ENCODE results near the gene ASS1. TPM values are rescaled to one million over a fixed set of nuclear protein-coding genes. Genes with fewer than 3 reads are reported as not detected.

ASS1 gene
- total RNA-seq, 3 donors from 2014 or later (not counting 1 experiment from before 2014, with no cell fraction given): 1.3 TPM; not detected in 2

- H3K4me3 Mint-ChIP-seq: no peak overlapping the region
- H3K4me3 ChIP-seq (ENCODE audit: low read length): no peak overlapping the region
- no peak for ATAC-seq
- H3K27me3 Mint-ChIP-seq (ENCODE audit: low read depth in 2 of 2): peaks cover 21 to 27% of the 10 kb centered on the region in 2 donors
- peaks cover 7% of the 10 kb centered on the region for H3K36me3 Mint-ChIP-seq
- no peak overlapping the region for H3K27ac Mint-ChIP-seq
- H3K4me1 ChIP-seq (ENCODE audit: control insufficient read depth, insufficient read depth, low read length): peaks cover 5% of the 10 kb centered on the region
- DNase-seq: no peak
- H3K36me3 ChIP-seq (ENCODE audit: control insufficient read depth, insufficient read depth, low read length): no peaks in the 10 kb centered on the region
- TF ChIP-seq CTCF (IDR thresholded peaks at IDR 0.05): no peak
- H3K27ac ChIP-seq (ENCODE audit: low read length): no peak overlapping the region
- H3K9me3 ChIP-seq (ENCODE audit: control insufficient read depth, insufficient read depth, low read length): peaks cover 4% of the 10 kb centered on the region
- H3K27me3 ChIP-seq (ENCODE audit: control insufficient read depth, insufficient read depth, low read length): peaks cover 9% of the 10 kb centered on the region
- peaks cover 0 to 4% of the 10 kb centered on the region in 2 donors for H3K4me1 Mint-ChIP-seq
- WGBS (ENCODE audit: insufficient coverage): 82% methylated on average over 14 of the region's 15 CpGs
- H3K9me3 Mint-ChIP-seq: no peaks in the 10 kb centered on the region
- intact Hi-C loops (cut with micrococcal nuclease): no loop called here
These were observed 7.6 kb upstream of the ASS1 start for GRCh38 chr9:130437011-130437789.

- Mint-ChIP-seq H3K4me3 (no peak overlapping the region), H3K9me3 (no peaks in the 10 kb centered on the region), H3K27me3 (ENCODE audit: low read depth in 2 of 2) (peaks cover 14 to 22% of the 10 kb centered on the region in 2 donors), H3K27ac (no peak overlapping the region), H3K4me1 (peaks cover 0 to 3% of the 10 kb centered on the region in 2 donors), H3K36me3 (peaks cover 7% of the 10 kb centered on the region)
- ATAC-seq: no peak
- WGBS (ENCODE audit: insufficient coverage): 88% methylated on average over 6 of the region's 6 CpGs
- intact Hi-C loops (cut with micrococcal nuclease): no loop called here
- no peaks in the 10 kb centered on the region for H3K36me3 ChIP-seq (ENCODE audit: control insufficient read depth, insufficient read depth, low read length)
- no peaks in the 10 kb centered on the region for H3K4me1 ChIP-seq (ENCODE audit: control insufficient read depth, insufficient read depth, low read length)
- H3K4me3 ChIP-seq (ENCODE audit: low read length): no peak overlapping the region
- peaks cover 4% of the 10 kb centered on the region for H3K9me3 ChIP-seq (ENCODE audit: control insufficient read depth, insufficient read depth, low read length)
- H3K27me3 ChIP-seq (ENCODE audit: control insufficient read depth, insufficient read depth, low read length): peaks cover 4% of the 10 kb centered on the region
- no peak for TF ChIP-seq CTCF (IDR thresholded peaks at IDR 0.05)
- no peak overlapping the region for H3K27ac ChIP-seq (ENCODE audit: low read length)
- DNase-seq: no peak
These were observed 6.3 kb upstream of the ASS1 start for GRCh38 chr9:130438382-130438981.

GRCh38 chr9:130441031-130441430, 3.7 kb upstream of the ASS1 start:
- peaks cover 7% of the 10 kb centered on the region for H3K36me3 Mint-ChIP-seq
- Histone ChIP-seq H3K4me1 (ENCODE audit: control insufficient read depth, insufficient read depth, low read length) (peaks cover 9% of the 10 kb centered on the region), H3K36me3 (ENCODE audit: control insufficient read depth, insufficient read depth, low read length) (no peaks in the 10 kb centered on the region), H3K9me3 (ENCODE audit: control insufficient read depth, insufficient read depth, low read length) (peaks cover 4% of the 10 kb centered on the region), H3K27me3 (ENCODE audit: control insufficient read depth, insufficient read depth, low read length) (peaks cover 5% of the 10 kb centered on the region), H3K27ac (ENCODE audit: low read length) (no peak overlapping the region), H3K4me3 (ENCODE audit: low read length) (no peak overlapping the region)
- DNase-seq (no peak), ATAC-seq (no peak)
- H3K27ac Mint-ChIP-seq: no peak overlapping the region
- no CpG with 5 or more reads among the region's 1 CpG for WGBS (ENCODE audit: insufficient coverage)
- H3K27me3 Mint-ChIP-seq (ENCODE audit: low read depth in 2 of 2): peaks cover 8 to 25% of the 10 kb centered on the region in 2 donors
- H3K9me3 Mint-ChIP-seq: no peaks in the 10 kb centered on the region
- intact Hi-C loops (cut with micrococcal nuclease): no loop called here
- no peak overlapping the region for H3K4me3 Mint-ChIP-seq
- TF ChIP-seq CTCF (IDR thresholded peaks at IDR 0.05): no peak
- H3K4me1 Mint-ChIP-seq: no peaks in the 10 kb centered on the region
